KOPT-K1 (cell line): ENCODE results near the gene MAD1L1.
"Not testable (repeated sequence)": the region's sequence is repeated elsewhere in the genome, so short reads cannot be mapped to it uniquely, and the experiment has no call there.

Experiments
- H3K27ac ChIP-seq: fragments of 200-600 bp; sonication (generic); 2 replicates; pipeline ENCODE4 v1.5.1; 2016; ENCODE audit warnings: antibody characterized with exemption, mild to moderate bottlenecking, low read depth, low read length; ENCODE audit not compliant: poor library complexity, severe bottlenecking
- H3K36me3 ChIP-seq: fragments of 200-600 bp; sonication (generic); 2 replicates; pipeline ENCODE4 v1.5.1; 2017; ENCODE audit warnings: antibody characterized with exemption, mild to moderate bottlenecking, low read length, moderate library complexity; ENCODE audit not compliant: insufficient read depth
- H3K9me3 ChIP-seq: fragments of 200-600 bp; sonication (generic); 2 replicates; pipeline ENCODE4 v1.5.1; 2017; ENCODE audit warnings: antibody characterized with exemption, low read length, mild to moderate bottlenecking; ENCODE audit not compliant: insufficient read depth, poor library complexity, severe bottlenecking

MAD1L1 gene

GRCh38 chr7:1971946-1972654 lies 260.6 kb downstream of the MAD1L1 start:
- H3K27ac ChIP-seq: no peak overlapping the region
- peaks cover 57% of the 10 kb centered on the region for H3K36me3 ChIP-seq
- H3K9me3 ChIP-seq: no peaks in the 10 kb centered on the region

- no peaks in the 10 kb centered on the region for H3K9me3 ChIP-seq
- H3K36me3 ChIP-seq: peaks cover 57% of the 10 kb centered on the region
- H3K27ac ChIP-seq: no peak overlapping the region
These were observed 261.9 kb downstream of the MAD1L1 start for GRCh38 chr7:1970895-1971294.

- not testable (repeated sequence) for H3K9me3 ChIP-seq, H3K27ac ChIP-seq
- peaks cover 51% of the 10 kb centered on the region for H3K36me3 ChIP-seq
These were observed 262.5 kb downstream of the MAD1L1 start for GRCh38 chr7:1970285-1970660.

GRCh38 chr7:1969459-1970284 lies 263.1 kb downstream of the MAD1L1 start:
- no peaks in the 10 kb centered on the region for H3K9me3 ChIP-seq
- peaks cover 48% of the 10 kb centered on the region for H3K36me3 ChIP-seq
- no peak overlapping the region for H3K27ac ChIP-seq

- Histone ChIP-seq H3K36me3 (peaks cover 53% of the 10 kb centered on the region), H3K27ac (no peak overlapping the region), H3K9me3 (peaks cover 6% of the 10 kb centered on the region)
These were observed 264.2 kb downstream of the MAD1L1 start for GRCh38 chr7:1968397-1969111.

- Histone ChIP-seq H3K36me3 (peaks cover 53% of the 10 kb centered on the region), H3K9me3 (peaks cover 14% of the 10 kb centered on the region), H3K27ac (no peak overlapping the region)
These were observed 265.0 kb downstream of the MAD1L1 start for GRCh38 chr7:1967512-1968396.

GRCh38 chr7:1966631-1967200 lies 266.0 kb downstream of the MAD1L1 start:
- Histone ChIP-seq H3K27ac (no peak overlapping the region), H3K36me3 (peaks cover 57% of the 10 kb centered on the region), H3K9me3 (peaks cover 24% of the 10 kb centered on the region)

- Histone ChIP-seq H3K36me3 (peaks cover 61% of the 10 kb centered on the region), H3K27ac (no peak overlapping the region), H3K9me3 (peaks cover 34% of the 10 kb centered on the region)
These were observed 267.0 kb downstream of the MAD1L1 start for GRCh38 chr7:1965579-1966294.

GRCh38 chr7:1964913-1965578 lies 267.7 kb downstream of the MAD1L1 start:
- H3K9me3 ChIP-seq: peaks cover 36% of the 10 kb centered on the region
- peaks cover 60% of the 10 kb centered on the region for H3K36me3 ChIP-seq
- no peak overlapping the region for H3K27ac ChIP-seq

- H3K36me3 ChIP-seq: peaks cover 60% of the 10 kb centered on the region
- H3K9me3 ChIP-seq: peaks cover 36% of the 10 kb centered on the region
- no peak overlapping the region for H3K27ac ChIP-seq
These were observed 268.4 kb downstream of the MAD1L1 start for GRCh38 chr7:1964211-1964912.

- Histone ChIP-seq H3K9me3 (peaks cover 40% of the 10 kb centered on the region), H3K27ac (no peak overlapping the region), H3K36me3 (peaks cover 57% of the 10 kb centered on the region)
These were observed 269.2 kb downstream of the MAD1L1 start for GRCh38 chr7:1963575-1963974.

- H3K27ac ChIP-seq: no peak overlapping the region
- H3K9me3 ChIP-seq: peaks cover 44% of the 10 kb centered on the region
- H3K36me3 ChIP-seq: peaks cover 56% of the 10 kb centered on the region
These were observed 271.0 kb downstream of the MAD1L1 start for GRCh38 chr7:1961701-1962276.

GRCh38 chr7:1959305-1959704 lies 273.4 kb downstream of the MAD1L1 start:
- peaks cover 44% of the 10 kb centered on the region for H3K9me3 ChIP-seq
- peaks cover 60% of the 10 kb centered on the region for H3K36me3 ChIP-seq
- no peak overlapping the region for H3K27ac ChIP-seq
